Lower leg skin (tissue), 4 donors: Measurements from ENCODE around the gene CX3CR1. TPM values are rescaled to one million over a fixed set of nuclear protein-coding genes. Genes with fewer than 3 reads are reported as not detected.

Experiments
- DNase-seq, 2 donors: peaks; one replicate each; pipeline ENCODE4 v3.0.0-alpha.2; 2019; ENCODE audit warnings: low spot score in 2 of 2
- H3K4me3 ChIP-seq: fragments of 200-600 bp; sonication (generic); 2 replicates; pipeline ENCODE4 v1.5.1; 2017; ENCODE audit warnings: mild to moderate bottlenecking, low read depth; ENCODE audit not compliant: poor library complexity, severe bottlenecking
- POLR2A ChIP-seq, 2 donors: fragments of 450-650 bp; IDR thresholded peaks; one replicate each; pipeline ENCODE4 v1.6.1; 2016 to 2017; ENCODE audit warnings: antibody characterized with exemption in 2 of 2, mild to moderate bottlenecking in 1 of 2, moderate library complexity in 1 of 2
- WGBS, 2 donors: methylation state at CpG; one replicate each; pipeline ENCODE4 v1.1.5; 2018; 5-methylcytosine and 5-hydroxymethylcytosine counted together
- intact Hi-C: fragments of 100-400 bp; cut with DNase I; formaldehyde crosslinking; loops from one replicate; pipeline ENCODE4 v1.15.0; 2023; ENCODE audit warnings: low total_unique reads
- total RNA-seq, 4 donors: library from RNA; depleted of rRNA; stranded (reverse); fragments of >200 nt; gene quantifications; one replicate each; pipeline ENCODE4 v1.1.0, GENCODE V29; 2016
- TF ChIP-seq, protein P1 (sequence below), 3 donors: fragments of 450-650 bp; IDR thresholded peaks; one replicate each; pipeline ENCODE4 v1.5.1; 2016; ENCODE audit warnings: antibody characterized with exemption in 3 of 3, mild to moderate bottlenecking in 3 of 3, moderate library complexity in 2 of 3

The CX3CR1 gene
- total RNA-seq, 4 donors from 2014 or later: 0.23 to 1.5 (median 0.97) TPM

DNA sequence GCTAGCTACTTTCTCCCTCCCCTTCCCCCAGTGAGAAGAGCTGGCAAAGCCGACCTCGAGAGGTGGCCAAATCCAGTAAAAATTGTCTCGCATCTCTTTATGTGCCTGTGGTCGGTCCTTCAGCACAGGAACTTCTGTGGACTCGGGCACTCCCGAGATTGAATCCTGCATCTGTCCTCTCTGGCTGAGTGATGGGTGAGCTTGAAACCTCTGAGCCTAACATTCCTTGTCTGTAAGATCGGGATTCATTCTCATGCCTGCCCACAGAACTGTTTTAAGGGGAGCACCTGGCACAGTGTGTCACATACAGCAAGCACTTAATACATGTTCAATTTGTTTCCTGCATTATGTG, 11.3 kb downstream of the CX3CR1 start:
- no peak overlapping the region for H3K4me3 ChIP-seq
- TF ChIP-seq, protein P1, sequence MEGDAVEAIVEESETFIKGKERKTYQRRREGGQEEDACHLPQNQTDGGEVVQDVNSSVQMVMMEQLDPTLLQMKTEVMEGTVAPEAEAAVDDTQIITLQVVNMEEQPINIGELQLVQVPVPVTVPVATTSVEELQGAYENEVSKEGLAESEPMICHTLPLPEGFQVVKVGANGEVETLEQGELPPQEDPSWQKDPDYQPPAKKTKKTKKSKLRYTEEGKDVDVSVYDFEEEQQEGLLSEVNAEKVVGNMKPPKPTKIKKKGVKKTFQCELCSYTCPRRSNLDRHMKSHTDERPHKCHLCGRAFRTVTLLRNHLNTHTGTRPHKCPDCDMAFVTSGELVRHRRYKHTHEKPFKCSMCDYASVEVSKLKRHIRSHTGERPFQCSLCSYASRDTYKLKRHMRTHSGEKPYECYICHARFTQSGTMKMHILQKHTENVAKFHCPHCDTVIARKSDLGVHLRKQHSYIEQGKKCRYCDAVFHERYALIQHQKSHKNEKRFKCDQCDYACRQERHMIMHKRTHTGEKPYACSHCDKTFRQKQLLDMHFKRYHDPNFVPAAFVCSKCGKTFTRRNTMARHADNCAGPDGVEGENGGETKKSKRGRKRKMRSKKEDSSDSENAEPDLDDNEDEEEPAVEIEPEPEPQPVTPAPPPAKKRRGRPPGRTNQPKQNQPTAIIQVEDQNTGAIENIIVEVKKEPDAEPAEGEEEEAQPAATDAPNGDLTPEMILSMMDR (IDR thresholded peaks at IDR 0.05): no peak
- TF ChIP-seq POLR2A (IDR thresholded peaks at IDR 0.05): no peak
- 81 to 86% methylated on average over 7 of the region's 7 CpGs for WGBS, 2 donors
- intact Hi-C loops: no loop called here
- peak in 1 of 2 donors; percentile 45 for DNase-seq

- intact Hi-C loops: no loop called here
- WGBS, 2 donors: 73 to 79% methylated on average over 15 of the region's 15 CpGs
These were observed 11.9 kb downstream of the CX3CR1 start for GRCh38 chr3:39267631-39268548.

DNA sequence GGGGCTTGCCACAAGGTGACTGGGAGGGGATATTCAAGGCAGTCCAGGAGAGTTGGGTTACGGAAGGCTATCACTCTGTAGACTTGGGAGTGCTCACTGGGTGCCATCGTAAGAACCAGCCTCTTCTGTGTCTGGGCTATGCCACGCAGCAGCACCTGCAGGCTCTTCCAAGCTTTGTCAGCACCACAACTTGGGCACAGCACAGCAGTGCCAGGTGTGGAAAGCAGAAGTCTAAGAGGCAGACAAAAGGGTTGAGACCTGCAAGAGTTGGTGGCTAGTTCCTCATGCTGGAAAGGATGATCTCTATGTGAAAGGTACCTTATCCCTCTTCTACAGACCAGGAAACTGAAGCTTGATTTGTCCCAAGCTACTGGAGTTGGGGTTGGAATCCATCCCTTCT, 15.8 kb downstream of the CX3CR1 start:
- DNase-seq: no peak
- H3K4me3 ChIP-seq: no peak overlapping the region
- 86 to 92% methylated on average over 3 of the region's 3 CpGs for WGBS, 2 donors
- intact Hi-C loops: no loop called here
- TF ChIP-seq, protein P1 (IDR thresholded peaks at IDR 0.05): no peak
- no peak for TF ChIP-seq POLR2A (IDR thresholded peaks at IDR 0.05)

More at GRCh38 chr3:39267631-39268548, 11.9 kb downstream of the CX3CR1 start:
- DNase-seq: peak in 1 of 2 donors; percentile 39
- TF ChIP-seq, protein P1 (IDR thresholded peaks at IDR 0.05): no peak
- no peak for TF ChIP-seq POLR2A (IDR thresholded peaks at IDR 0.05)
- H3K4me3 ChIP-seq: no peak overlapping the region

GRCh38 chr3:39263576-39263975, 16.3 kb downstream of the CX3CR1 start:
- H3K4me3 ChIP-seq: no peak overlapping the region
- TF ChIP-seq, protein P1 (IDR thresholded peaks at IDR 0.05): no peak
- no peak for TF ChIP-seq POLR2A (IDR thresholded peaks at IDR 0.05)
- intact Hi-C loops: no loop called here
- WGBS, 2 donors: 62 to 63% methylated on average over 6 of the region's 6 CpGs
- DNase-seq: no peak

DNA sequence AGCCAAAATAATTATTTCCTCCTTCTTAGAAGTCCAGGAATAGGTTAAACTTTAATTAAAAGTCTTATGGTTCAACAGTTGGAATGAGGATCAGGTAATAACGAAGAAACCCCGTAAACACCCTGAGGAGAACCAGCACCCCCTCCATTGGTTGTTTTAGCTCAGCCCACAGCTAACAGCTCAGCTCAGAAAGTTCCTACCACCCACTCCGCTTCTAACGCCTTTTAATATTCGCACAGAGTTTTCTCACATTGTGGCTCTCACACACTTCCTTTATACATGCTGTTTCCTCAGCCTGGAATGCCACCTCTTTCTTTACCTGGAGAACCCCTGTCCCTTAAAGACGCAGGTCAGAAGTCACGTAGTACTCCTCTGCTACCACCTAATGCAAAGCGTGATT, 17.0 kb downstream of the CX3CR1 start:
- H3K4me3 ChIP-seq: no peak overlapping the region
- TF ChIP-seq, protein P1 (IDR thresholded peaks at IDR 0.05): no peak
- intact Hi-C loops: no loop called here
- DNase-seq: no peak
- WGBS, 2 donors: 74% methylated on average over 8 of the region's 8 CpGs
